Fibroblast of peridontal ligament (primary cell): Measurements from ENCODE around the gene PARD3.

ENCODE experiments used
- DNase-seq: peaks from one replicate; pipeline ENCODE4 v3.0.0-alpha.2; 2010; ENCODE audit errors: extremely low read depth

PARD3 gene

DNA sequence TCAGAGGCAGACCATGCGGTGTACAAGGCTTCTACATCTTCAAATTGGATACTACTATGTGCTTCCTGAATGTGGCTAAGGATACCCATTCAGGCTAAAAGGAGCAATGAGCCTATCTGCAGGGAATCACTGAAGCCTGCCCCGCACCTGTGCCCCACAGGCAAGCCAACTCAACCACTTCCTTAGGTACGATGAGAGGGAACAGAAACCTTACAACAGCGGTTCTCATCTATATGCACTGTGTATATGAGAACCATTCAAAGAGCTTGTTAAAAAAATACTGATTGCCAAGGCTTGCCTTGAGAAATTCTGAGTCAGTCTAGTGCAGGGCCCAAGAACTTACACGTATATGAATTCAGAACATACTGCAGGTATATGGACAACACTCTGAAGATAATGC, 679.6 kb downstream of the PARD3 start:
- no peak for DNase-seq

DNA sequence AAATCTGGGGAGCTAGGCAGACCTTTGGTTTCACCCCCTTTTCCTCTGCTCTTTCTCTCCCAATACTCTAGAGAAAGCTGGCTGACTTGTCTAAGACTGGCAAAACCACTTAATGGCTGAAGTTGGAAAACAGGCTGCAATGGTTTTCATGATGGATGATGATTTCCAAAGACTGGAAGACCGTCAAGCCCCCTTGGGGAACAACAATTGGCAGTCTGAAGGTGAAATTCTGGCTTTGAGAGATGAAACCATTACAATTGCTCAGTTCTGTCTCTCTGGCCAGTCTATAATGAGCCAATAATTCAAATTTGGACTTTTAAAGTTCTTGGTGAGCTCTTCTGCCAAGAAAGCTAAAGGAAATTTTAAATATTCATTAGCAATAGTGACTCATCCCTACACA, 680.5 kb downstream of the PARD3 start:
- no peak for DNase-seq

DNA sequence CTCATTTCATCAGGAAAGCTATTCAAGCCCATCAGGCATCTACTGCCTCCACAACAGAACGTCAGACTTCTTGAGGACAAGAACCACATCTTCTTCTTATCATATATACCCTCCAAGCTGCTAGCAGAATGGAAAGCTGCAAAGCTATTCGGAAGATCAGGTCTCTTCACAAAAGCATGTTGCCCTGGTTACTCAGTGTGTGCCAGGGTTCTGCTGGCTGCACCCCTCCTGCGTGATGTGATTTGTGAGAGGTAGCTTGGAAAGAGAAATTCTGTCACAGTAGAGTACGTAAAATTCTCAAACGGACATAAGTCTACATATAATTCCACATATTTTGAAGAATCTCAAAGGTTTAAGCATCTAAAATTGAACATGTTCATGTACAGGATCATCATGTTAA, 681.7 kb downstream of the PARD3 start:
- no peak for DNase-seq

DNA sequence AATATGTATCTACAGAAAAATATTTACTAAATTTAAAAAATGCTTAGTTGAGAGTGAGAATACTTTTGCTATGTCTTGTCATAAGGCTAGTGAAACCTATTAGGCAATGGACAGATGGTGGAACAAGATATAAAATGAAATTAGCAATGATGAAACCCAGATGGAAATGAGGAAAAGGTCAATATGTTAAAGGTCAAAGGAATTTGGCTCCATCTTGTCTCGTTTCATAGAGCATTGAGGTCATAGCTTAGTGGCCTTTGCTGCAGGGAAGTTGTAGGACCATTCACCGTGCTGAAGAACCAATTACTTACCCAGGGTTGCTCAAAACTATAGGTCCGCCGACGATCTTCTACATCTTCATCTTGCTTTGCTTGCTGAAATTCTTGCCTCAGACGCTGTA, 683.9 kb downstream of the PARD3 start:
- no peak for DNase-seq

DNA sequence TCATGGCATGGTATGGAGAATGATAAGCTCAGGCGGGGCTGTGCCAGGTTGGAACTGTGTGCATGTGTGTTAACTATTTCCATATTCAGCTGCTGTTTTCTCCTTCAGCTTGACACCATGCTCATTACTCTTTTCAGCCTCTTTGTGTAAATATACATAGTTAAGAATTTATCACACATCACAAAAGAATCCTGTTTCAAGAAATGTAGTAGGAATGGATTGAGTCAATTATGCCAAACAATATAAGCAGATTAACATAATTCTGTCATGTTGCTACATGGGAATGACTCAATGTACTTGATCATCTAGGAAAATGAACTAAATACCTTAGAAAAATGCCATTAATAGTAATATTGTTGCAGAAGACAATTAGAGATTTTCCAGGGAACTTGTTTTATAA, 687.4 kb downstream of the PARD3 start:
- DNase-seq = no peak

DNA sequence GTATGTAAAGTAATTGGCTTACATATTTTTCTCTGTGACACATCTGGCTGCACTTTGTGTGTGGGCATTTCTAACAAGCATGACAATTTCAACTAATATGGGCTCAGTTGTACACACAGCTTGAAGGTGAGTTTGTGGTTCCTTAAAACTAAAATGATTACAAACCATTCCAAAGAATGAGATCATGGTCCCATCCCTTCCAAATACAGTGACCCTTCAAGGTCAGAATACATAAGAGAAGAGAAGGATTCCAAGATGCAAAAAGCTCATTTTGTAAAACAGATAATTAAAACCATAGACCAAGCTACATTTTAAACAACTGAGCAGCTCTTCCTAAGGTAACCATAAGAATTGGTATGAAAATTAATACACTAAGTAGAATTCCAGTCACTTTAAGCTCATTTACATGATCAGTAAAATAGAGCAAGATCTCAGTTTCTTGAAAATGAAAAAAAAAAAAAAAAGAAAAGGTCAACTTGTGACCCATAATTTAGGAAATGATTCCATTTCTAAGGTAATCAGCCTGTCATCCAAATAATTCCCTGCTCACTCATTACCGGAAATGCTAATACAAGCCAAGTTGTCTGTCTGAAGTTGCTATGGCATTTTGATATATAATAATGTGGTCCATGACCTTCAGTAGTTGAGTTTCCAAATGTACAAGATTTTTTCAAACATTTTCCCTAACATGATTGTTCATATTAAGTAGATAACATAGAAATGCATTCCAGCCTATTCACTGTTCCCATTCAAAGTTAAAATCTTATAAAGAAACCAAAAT, 688.5 kb downstream of the PARD3 start:
- peak; percentile 10 for DNase-seq

DNA sequence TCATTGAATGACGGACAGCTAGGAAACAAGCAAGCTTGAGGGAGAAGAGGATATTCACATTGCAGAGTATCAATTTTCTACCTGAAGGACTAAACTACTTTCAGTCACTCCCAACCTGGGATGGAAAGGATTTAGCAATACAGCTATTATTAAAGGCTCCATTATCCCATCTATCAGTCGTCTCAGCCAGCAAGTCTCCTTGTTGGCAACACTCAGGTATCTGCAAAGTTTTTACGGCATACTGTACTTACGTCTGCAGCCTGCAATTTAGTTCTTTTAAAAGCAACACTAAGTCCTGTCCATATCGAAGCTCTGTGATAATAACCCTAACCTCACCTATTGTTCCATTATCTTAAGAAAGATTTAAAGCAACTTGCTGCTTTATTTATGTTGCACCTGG, 689.4 kb downstream of the PARD3 start:
- DNase-seq = no peak

DNA sequence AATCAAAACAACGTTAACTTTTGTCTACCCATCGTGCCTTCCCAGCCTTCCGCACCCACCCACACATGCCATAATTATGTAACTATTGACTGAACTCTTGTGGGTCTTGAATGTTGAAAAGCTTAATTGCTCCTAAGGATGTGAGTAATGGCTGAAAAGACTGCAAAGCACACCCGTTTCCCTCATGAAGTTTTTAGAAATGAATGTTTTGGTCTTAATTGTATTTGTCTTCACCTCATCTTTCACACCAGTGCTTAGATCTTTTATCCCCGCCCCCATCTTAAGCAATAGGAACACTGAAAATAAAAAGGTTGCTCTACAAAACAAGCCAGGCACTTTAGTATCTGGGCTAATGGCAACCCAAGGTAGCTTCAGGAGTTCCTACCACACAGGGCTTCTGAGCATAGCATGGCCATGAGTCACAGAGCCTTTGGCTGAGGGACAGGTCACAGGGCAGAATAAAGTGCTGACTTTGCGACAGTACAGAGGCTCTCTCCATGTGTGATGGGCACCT, 690.5 kb downstream of the PARD3 start:
- DNase-seq = peak; percentile 16

DNA sequence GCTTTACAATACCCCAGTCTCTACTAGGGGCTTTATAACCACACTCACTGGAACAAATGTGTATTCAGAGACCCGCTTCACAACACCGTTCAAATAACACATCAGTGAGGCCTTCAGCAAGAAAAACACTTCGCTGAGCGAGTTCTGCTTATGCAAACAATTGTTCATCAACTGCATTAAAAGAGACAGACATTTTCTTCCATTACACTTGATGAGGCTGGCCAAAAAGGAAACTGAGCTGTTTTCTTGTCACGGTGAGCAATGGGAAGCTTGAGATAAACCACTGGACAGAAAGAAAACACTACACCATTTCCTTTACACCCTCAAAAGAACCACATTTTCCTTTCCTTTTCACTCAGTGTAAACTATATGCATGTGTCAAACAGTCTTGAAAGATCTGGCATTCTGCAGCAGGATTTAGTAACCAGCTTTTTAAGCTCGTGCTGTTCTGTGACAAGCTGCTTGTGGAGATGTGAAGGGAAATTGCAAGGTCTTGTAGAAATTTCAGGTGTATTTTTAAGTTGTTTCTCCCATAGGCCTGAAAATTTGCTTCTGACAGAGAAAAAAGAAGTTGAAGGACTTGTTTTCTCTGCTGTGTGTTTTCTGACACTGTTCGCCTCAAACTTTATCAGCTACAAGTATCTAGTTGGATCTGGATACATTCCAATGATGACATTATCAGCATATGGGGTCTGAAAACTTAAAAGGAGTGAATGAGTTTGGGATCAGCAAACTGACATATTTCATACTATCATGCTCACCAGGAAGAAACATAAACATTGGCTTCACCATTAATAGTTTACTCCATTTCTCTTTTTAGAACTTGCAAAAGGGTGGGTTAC, 693.1 kb downstream of the PARD3 start:
- peak; percentile 56 for DNase-seq

DNA sequence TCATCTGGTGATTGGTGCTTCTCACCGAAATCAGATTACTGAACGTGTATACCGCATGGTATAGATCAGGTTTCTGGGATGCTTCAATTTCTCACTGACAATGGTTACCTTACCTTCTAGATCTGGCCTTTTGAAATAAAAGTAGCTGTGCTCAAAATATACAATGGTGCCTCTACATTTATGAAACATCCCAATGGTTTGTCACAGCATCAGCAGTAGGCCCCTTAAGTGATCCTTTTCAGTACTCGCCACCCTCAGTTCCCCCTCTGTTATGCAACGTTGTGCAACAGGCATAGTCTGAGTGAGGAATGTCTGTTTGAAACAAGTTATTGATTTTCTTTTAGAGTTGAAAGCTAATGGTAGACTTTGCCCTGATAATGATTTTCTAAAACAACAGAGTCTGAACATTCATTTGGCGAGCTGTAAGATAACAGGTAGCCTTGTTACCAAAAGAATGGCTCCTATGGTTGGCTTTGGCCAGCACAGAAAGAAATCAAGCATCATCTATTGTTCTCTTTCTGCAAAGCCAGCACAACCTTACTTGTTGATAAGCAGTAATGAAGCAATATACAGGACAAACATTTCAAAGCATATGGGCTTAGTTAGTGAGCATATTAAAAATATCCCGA, 693.9 kb downstream of the PARD3 start:
- DNase-seq = no peak

DNA sequence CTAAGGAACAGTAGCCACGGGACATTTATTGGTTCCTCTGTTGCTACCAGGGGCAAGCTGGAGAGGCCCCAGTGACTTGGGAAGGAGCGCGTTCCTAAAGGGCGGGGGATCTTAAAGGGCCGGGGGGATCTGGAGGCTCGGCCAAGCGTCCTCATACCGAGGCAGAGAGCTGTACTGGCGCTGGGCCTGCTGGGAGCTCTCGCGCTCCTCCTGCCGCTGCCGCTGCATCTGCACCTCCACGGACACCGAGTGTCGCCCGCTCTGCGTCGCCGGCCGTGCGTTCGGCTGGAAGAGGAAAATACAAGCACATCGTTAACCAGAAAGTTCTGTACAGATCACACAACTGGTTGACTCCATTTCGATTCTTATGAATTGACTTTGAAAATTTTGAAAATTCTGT, 695.6 kb downstream of the PARD3 start:
- no peak for DNase-seq

DNA sequence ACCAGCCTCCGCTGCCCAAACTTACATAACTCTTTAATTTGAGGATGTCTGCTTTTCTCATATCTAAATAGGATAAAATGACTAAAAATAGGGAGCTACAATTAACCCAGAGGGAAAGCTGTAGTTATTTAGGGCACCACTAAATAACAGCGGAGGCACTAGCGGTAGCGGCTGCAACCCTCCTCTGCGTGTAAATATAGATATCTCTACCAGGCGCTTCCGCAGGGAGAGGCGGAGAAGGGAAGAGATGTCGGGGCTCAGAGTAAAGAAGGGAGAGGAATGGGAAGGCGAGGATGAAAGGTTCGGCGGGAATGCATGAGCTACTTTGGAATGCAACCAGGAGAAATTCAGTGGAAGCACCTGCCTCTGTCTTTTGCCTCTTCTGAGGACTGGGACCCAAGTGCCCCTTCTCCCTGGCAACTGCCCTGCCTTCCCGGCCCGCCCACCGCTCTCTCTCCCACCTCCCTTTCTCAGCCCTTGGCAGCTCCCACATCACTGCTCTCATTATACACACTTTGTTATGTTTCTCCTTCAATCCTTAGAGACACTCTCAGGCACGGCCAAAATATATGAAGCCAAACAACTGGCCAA, 698.3 kb downstream of the PARD3 start:
- DNase-seq = no peak

DNA sequence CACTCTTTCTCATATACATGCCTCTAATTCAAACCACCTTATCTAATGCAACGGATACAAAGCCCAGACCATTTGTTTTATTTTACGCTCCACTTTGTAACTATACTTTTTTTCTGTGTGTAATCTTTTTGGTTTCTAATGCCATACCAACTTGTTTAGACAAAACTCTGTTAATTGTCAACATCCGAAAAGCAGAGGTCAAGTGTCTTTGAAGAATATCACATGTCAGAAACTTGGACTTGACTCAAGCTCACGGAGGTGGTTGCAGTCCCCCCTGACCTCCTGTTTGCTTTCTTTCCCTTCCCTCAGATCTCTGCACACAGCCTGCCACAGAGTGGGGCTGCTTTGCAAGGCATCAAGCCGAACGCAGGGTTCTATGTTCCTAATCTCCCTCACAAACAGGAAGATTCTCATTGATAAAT, 698.9 kb downstream of the PARD3 start:
- DNase-seq = peak; percentile 55

DNA sequence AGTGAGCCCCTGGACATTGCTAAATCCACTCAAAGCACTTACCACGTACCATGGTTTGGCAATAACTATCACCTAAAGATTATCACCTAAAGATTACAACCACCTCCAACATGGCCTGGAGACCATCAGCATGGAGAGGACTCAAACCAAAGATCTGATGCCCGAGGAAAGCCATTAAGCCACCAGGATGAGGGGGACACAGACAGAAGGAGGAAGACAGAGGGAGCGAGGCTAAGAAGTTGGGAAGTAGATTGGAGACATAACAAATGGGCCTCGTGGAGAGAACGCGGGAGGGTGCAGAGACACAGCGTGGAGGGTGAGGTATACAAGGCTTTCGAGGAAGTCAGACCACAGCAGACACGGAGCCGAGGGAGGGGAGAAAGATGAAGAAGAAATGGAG, 700.2 kb downstream of the PARD3 start:
- DNase-seq = no peak

DNA sequence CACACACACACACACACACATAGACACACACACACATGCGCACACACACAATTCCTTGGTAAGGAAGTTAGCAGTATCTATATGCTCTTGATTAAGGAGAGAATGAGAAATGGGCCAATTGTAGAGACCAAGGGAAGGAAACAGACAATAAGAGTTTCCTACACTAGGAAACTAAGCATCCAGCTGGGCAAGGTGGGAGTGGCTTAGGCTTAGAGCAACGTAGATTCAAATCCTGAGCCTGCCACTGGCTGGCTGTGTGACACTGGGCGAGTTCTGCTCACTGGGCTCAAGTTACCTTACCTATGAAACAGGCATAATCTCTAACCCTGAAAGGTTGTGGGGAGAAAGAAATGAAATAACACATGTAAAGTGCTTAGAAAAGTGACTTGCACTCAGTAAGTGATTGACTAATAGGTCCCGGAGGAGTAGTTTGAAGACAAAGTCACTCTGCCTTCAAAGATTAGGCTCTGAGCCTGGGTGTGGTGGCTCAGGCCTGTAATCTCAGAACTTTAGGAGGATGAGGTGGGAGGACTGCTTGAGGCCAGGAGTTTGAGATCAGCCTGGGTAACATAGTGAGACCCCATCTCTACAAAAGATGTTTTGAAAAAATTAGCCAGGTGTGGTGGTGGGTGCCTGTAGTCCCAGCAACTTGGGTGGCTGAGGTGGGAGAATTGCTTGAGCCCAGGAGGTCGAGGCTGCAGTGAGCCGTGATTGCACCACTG, 701.4 kb downstream of the PARD3 start:
- DNase-seq = no peak

DNA sequence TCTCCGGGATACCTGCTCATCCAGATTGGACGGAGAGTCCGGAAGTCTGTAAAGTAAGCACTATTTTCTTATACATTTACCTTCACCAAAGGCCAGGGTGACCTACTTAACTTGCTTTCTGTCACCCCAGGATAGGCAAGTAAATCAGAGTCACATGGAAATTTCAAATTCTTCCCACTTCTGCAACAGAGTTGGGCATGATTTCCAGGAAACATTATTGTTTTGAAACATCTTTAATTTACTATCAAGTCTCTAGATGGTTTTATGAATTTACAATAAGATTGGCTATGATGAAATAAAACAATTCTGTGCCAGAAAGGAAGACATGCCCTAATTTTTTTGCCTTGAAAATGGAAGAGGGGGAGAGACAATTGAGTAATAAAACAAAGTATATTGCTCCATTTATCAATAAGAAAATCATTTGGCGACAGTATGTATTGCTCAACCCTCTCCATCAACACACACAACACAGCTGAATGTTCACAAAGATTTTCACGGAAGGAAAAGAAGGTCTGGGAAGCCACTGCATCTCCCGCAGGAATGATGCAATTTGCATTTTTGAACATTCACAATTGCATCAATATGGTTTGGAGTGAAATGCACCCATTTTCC, 702.8 kb downstream of the PARD3 start:
- DNase-seq = peak; percentile 30

DNA sequence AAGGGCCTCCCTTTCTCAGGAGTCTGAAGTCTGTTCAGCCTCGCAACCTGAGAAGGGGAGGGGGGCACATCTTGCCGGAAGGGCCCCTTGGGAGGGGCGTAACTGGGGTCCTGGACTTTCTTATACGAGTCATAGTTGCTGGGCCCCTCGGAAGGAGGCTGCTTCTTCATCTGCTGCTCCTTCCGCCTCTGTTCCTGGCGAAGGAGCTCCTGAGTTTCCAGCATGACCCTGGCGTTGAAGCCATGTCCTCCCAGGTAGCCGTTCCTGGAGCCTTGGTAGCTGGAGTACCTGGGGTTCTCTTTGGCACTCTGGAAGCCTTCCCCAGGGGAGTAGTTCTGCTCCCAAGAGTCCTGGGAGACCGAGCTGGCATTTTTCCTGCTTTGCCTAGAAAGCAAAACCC, 703.9 kb downstream of the PARD3 start:
- no peak for DNase-seq

DNA sequence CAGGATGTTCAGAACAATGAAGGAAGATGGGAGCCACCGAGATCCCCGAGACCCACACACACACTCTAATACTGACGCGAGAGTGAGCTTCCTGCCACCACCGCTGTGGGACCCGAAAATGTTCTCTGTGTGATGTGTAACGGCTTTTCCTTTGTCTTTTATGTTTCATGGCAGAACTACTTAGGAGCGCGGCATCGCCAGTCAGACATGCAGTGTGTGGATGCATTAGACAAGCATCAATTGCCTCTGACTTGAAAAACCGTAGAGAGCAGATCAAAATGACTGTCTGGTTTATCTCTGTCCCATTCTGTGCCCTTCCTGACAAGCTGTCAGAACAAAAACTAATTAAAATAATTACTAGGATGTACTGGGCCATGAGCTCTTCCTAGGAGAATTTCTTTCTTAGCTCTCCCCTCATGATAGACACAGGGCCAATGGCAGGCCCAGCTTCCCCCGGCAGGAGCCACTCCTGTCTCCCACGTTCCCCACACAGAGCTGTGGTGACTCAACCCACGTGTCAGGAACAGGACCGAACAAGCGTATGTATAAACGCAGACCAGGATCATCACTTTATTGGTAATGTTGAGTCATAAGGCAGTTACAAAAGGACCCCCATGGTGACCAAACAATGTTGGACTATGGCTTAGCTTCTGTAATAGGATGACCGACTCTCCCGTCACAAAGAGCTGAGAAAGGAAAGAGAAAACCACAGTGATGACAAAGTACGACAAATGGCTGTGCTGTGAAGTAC, 705.0 kb downstream of the PARD3 start:
- peak; percentile 43 for DNase-seq

DNA sequence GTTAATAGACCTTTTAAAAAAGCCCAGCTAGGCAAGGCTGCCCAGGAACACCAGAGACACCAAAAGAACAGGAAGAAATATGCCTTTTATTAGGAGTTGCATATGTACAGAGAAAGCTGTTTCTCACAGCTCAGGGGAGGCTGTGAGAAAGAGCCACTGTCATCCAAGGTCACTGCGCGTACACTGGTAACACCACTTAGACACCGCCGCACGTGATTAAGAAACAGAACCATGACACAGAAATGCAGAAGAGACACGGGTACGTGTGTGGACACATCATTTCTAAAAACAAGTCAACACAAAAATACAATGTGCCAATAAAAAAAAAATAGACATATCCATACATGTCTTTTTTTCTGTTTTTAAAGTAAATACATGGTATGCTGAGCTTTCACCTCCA, 705.6 kb downstream of the PARD3 start:
- no peak for DNase-seq
